H1 (cell line): ENCODE data around the gene LIPA. TPM values are rescaled to one million over a fixed set of nuclear protein-coding genes. Genes with fewer than 3 reads are reported as not detected.

ENCODE experiments used
- SUZ12 ChIP-seq: fragments of 200-600 bp; sonication (generic); IDR thresholded peaks from 2 replicates; pipeline ENCODE4 v1.6.1; 2012; ENCODE audit warnings: mild to moderate bottlenecking, inconsistent platforms, low read length, moderate library complexity, mixed read lengths
- polyA plus RNA-seq, 7 experiments: library from polyadenylated mRNA; depleted of rRNA in 3 of 7; stranded (reverse) in 5 of 7; unstranded in 2 of 7; fragments of >200 nt in 5 of 7; fragments of 200-250 nt in 2 of 7; gene quantifications; 1 replicate in 5 of 7; 2 replicates in 1 of 7; 4 replicates in 1 of 7; pipeline versions ENCODE4 v1.2.1 to v1.2.3, GENCODE V29; 2011 to 2013; ENCODE audit warnings: missing spikeins in 2 of 7, mixed read lengths in 2 of 7
- total RNA-seq: library from RNA; stranded (reverse); fragmentation: NEBNext Ultra II Directional; extraction: Animal tissue kit (Norgen Biotek cat#: 25700); gene quantifications from 2 replicates; pipeline ENCODE4 v1.2.1, GENCODE V29; 2021
- TF ChIP-seq, protein P1 (sequence below): IDR thresholded peaks from 2 replicates; pipeline ENCODE4 v1.6.1; 2012; ENCODE audit warnings: inconsistent platforms

Gene LIPA
- total and polyA plus RNA-seq, 2 of the 8 experiments (the other 6 are each of a cell fraction or from before 2014, with no cell fraction given), result 18.1 to 32.4 TPM

DNA sequence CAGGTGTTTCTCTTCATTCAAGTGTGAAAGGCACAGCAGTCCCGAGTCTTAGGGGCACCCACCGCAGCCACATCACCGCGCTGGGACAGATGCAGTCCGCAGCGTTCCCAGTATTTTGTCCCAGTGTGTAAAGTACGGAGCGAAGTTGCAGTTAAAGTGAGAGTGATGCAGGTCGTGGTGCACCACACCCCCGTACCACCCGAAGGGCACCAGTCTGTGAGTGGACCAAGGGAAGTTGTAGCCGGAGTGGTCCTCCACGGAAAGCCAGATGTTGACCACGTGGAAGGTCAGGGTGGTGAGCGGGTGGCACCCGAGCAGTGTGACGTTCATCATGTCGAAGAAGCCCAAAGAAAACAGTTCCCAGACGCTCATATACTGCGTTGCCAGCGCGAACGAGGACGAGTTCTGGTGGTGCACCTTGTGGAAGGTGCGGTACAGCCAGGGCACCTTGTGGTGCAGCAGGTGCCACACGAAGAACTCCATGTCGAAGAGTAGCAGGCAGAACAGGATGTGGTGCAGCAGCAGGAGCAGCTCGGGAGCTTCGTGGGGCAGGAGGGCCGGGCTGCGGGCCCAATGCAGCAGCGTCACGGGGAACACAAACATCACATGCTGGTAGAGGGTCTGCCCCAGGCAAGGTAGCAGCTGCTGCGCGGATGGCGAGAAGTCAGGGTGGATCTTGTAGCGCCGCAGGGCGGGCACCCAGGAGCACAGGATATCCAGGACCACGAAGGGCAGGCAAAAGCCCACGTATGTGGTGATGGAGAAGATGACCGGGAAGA is 45.0 kb downstream of the LIPA start (continued):
- TF ChIP-seq, protein P1, sequence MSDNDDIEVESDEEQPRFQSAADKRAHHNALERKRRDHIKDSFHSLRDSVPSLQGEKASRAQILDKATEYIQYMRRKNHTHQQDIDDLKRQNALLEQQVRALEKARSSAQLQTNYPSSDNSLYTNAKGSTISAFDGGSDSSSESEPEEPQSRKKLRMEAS, result peak; percentile 68
- TF ChIP-seq SUZ12, result peak; percentile 41; the same call in 1 of the 2 replicates
